ENCODE data around the gene ADAMTSL4. TPM values are rescaled to one million over a fixed set of nuclear protein-coding genes. Genes with fewer than 3 reads are reported as not detected.

The ADAMTSL4 gene
- total and polyA plus RNA-seq, 9 of the 15 experiments (the other 6 are each of a cell fraction or from before 2014, with no cell fraction given), result 12.7 to 212 (median 35.6) TPM

DNA sequence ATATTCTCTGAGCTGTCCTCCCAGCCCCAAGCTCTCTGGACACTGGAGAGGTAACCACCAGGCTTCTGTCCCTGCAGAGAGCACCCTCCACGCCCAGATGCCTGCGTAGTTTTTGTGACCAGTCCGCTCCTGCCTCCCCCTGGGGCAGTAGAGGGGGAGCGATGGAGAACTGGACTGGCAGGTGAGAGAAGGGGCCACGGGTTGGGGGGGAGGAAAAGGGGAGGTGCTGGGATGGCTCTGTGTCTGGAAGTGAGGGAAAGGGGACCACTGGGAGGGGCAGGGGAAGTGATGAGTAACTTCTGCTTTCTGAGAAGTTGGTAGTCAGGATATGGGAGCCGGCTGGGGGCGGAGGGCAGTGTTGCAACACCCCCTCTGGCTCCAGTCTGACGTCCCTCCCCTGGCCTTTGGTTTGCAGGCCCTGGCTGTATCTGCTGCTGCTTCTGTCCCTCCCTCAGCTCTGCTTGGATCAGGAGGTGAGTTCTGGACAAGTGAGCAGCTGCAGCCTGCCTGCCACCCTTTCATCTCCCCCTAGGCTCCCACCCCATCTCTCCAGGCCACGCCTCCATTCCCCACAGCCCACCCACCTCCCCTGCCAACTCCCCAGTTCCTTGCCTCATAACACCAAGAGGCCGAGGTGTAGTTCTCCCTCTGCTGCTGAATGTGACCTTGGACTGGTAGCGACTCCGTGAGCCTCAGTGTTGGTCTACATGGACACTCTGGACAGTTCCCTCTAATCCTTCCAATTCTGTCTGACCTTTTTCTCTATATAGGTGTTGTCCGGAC is 3.1 kb downstream of the ADAMTSL4 start (continued):
- TF ChIP-seq, protein P1, sequence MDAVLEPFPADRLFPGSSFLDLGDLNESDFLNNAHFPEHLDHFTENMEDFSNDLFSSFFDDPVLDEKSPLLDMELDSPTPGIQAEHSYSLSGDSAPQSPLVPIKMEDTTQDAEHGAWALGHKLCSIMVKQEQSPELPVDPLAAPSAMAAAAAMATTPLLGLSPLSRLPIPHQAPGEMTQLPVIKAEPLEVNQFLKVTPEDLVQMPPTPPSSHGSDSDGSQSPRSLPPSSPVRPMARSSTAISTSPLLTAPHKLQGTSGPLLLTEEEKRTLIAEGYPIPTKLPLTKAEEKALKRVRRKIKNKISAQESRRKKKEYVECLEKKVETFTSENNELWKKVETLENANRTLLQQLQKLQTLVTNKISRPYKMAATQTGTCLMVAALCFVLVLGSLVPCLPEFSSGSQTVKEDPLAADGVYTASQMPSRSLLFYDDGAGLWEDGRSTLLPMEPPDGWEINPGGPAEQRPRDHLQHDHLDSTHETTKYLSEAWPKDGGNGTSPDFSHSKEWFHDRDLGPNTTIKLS (IDR thresholded peaks at IDR 0.05; ENCODE audit: borderline replicate concordance, low read depth), result no peak
- no peak for TF ChIP-seq GABPB1 (CRISPR knock-in tag; IDR thresholded peaks at IDR 0.05)
- no peak for TF ChIP-seq TEAD1 (CRISPR knock-in tag; IDR thresholded peaks at IDR 0.05)
- TF ChIP-seq ZBTB11 (CRISPR knock-in tag; IDR thresholded peaks at IDR 0.05), result peak in 1 of 3 experiments; percentile 50; a peak in 1 of 6 replicates
- TF ChIP-seq, protein P2, sequence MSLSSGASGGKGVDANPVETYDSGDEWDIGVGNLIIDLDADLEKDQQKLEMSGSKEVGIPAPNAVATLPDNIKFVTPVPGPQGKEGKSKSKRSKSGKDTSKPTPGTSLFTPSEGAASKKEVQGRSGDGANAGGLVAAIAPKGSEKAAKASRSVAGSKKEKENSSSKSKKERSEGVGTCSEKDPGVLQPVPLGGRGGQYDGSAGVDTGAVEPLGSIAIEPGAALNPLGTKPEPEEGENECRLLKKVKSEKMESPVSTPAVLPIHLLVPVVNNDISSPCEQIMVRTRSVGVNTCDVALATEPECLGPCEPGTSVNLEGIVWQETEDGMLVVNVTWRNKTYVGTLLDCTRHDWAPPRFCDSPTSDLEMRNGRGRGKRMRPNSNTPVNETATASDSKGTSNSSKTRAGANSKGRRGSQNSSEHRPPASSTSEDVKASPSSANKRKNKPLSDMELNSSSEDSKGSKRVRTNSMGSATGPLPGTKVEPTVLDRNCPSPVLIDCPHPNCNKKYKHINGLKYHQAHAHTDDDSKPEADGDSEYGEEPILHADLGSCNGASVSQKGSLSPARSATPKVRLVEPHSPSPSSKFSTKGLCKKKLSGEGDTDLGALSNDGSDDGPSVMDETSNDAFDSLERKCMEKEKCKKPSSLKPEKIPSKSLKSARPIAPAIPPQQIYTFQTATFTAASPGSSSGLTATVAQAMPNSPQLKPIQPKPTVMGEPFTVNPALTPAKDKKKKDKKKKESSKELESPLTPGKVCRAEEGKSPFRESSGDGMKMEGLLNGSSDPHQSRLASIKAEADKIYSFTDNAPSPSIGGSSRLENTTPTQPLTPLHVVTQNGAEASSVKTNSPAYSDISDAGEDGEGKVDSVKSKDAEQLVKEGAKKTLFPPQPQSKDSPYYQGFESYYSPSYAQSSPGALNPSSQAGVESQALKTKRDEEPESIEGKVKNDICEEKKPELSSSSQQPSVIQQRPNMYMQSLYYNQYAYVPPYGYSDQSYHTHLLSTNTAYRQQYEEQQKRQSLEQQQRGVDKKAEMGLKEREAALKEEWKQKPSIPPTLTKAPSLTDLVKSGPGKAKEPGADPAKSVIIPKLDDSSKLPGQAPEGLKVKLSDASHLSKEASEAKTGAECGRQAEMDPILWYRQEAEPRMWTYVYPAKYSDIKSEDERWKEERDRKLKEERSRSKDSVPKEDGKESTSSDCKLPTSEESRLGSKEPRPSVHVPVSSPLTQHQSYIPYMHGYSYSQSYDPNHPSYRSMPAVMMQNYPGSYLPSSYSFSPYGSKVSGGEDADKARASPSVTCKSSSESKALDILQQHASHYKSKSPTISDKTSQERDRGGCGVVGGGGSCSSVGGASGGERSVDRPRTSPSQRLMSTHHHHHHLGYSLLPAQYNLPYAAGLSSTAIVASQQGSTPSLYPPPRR (CRISPR knock-in tag; IDR thresholded peaks at IDR 0.05; ENCODE audit: borderline replicate concordance), result no peak
- TF ChIP-seq ZFPM2 (CRISPR knock-in tag; IDR thresholded peaks at IDR 0.05), result no peak
- no peak for TF ChIP-seq ZBTB26 (CRISPR knock-in tag; IDR thresholded peaks at IDR 0.05)
- TF ChIP-seq FUS (optimal IDR thresholded peaks at IDR 0.05; ENCODE audit: low read depth, low read length), result no peak
- TF ChIP-seq TAF7 (tag; IDR thresholded peaks at IDR 0.05), result no peak
- TF ChIP-seq, protein P3, sequence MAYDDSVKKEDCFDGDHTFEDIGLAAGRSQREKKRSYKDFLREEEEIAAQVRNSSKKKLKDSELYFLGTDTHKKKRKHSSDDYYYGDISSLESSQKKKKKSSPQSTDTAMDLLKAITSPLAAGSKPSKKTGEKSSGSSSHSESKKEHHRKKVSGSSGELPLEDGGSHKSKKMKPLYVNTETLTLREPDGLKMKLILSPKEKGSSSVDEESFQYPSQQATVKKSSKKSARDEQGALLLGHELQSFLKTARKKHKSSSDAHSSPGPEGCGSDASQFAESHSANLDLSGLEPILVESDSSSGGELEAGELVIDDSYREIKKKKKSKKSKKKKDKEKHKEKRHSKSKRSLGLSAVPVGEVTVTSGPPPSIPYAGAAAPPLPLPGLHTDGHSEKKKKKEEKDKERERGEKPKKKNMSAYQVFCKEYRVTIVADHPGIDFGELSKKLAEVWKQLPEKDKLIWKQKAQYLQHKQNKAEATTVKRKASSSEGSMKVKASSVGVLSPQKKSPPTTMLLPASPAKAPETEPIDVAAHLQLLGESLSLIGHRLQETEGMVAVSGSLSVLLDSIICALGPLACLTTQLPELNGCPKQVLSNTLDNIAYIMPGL (CRISPR knock-in tag; IDR thresholded peaks at IDR 0.05), result no peak
- TF ChIP-seq ZNF133 (CRISPR knock-in tag; IDR thresholded peaks at IDR 0.05), result no peak

Data from K562 (cell line).